DOHH2 (cell line): Measurements from ENCODE around the gene SLC15A4.
A peak's percentile ranks its signal among the peaks of the same experiment; 100 is the strongest.
"Not testable (repeated sequence)": the region's sequence is repeated elsewhere in the genome, so short reads cannot be mapped to it uniquely, and the experiment has no call there.

Experiments used
- H3F3A ChIP-seq: fragments of 200-600 bp; sonication (generic), shearing (Covaris generic); 2 replicates; pipeline ENCODE4 v1.6.0; 2016; ENCODE audit warnings: antibody characterized with exemption, mild to moderate bottlenecking; ENCODE audit not compliant: control insufficient read depth, insufficient read depth
- H3K27ac ChIP-seq: fragments of 200-600 bp; sonication (generic); 2 replicates; pipeline ENCODE4 v1.5.1; 2014; ENCODE audit warnings: low read depth, mild to moderate bottlenecking, low read length, moderate library complexity
- H3K27me3 ChIP-seq: fragments of 200-600 bp; sonication (generic); 2 replicates; pipeline ENCODE4 v1.6.1; 2014; ENCODE audit warnings: mild to moderate bottlenecking, low read length, mixed read lengths; ENCODE audit not compliant: control insufficient read depth
- H3K36me3 ChIP-seq: fragments of 200-600 bp; sonication (generic); 2 replicates; pipeline ENCODE4 v1.6.1; 2014; ENCODE audit warnings: mild to moderate bottlenecking, low read length, moderate library complexity, mixed read lengths; ENCODE audit not compliant: control insufficient read depth
- H3K4me1 ChIP-seq: fragments of 200-600 bp; sonication (generic); 2 replicates; pipeline ENCODE4 v1.6.1; 2014; ENCODE audit warnings: mild to moderate bottlenecking, low read length, mixed read lengths; ENCODE audit not compliant: control insufficient read depth
- H3K4me2 ChIP-seq: fragments of 200-600 bp; sonication (generic); 2 replicates; pipeline ENCODE4 v1.6.0; 2014; ENCODE audit warnings: mild to moderate bottlenecking, low read length, moderate library complexity
- H3K4me3 ChIP-seq: fragments of 200-600 bp; sonication (generic); 2 replicates; pipeline ENCODE4 v1.5.1; 2014; ENCODE audit warnings: mild to moderate bottlenecking, low read length, mixed read lengths
- H3K79me2 ChIP-seq: fragments of 200-600 bp; sonication (generic); 2 replicates; pipeline ENCODE4 v1.6.1; 2014; ENCODE audit warnings: mild to moderate bottlenecking, low read length, mixed read lengths; ENCODE audit not compliant: control insufficient read depth
- H3K9me2 ChIP-seq: fragments of 200-600 bp; sonication (generic); replicated peaks from 2 replicates; pipeline ENCODE4 v1.6.1; 2014; ENCODE audit warnings: mild to moderate bottlenecking, low read length, mixed read lengths; ENCODE audit not compliant: control insufficient read depth
- H3K9me3 ChIP-seq: fragments of 200-600 bp; sonication (generic); 2 replicates; pipeline ENCODE4 v1.6.1; 2014; ENCODE audit warnings: antibody characterized with exemption, low read length, mixed read lengths; ENCODE audit not compliant: control insufficient read depth, insufficient read depth
- H4K20me1 ChIP-seq: fragments of 200-600 bp; sonication (generic); 2 replicates; pipeline ENCODE4 v1.6.0; 2014; ENCODE audit warnings: low read depth, mild to moderate bottlenecking, antibody characterized with exemption, low read length, moderate library complexity; ENCODE audit not compliant: control insufficient read depth, insufficient read depth
- EZH2phosphoT487 ChIP-seq: fragments of 200-600 bp; sonication (generic); IDR thresholded peaks from 2 replicates; pipeline ENCODE4 v1.6.1; 2017; ENCODE audit warnings: borderline replicate concordance, mild to moderate bottlenecking, antibody characterized with exemption, low read length, moderate library complexity, mixed read lengths
- TF ChIP-seq, protein P1 (sequence below): fragments of 200-600 bp; sonication (generic); IDR thresholded peaks from one replicate; pipeline ENCODE4 v1.5.1; 2014; ENCODE audit warnings: antibody characterized with exemption, mild to moderate bottlenecking, low read depth, low read length; ENCODE audit not compliant: poor library complexity, severe bottlenecking

Gene SLC15A4

DNA sequence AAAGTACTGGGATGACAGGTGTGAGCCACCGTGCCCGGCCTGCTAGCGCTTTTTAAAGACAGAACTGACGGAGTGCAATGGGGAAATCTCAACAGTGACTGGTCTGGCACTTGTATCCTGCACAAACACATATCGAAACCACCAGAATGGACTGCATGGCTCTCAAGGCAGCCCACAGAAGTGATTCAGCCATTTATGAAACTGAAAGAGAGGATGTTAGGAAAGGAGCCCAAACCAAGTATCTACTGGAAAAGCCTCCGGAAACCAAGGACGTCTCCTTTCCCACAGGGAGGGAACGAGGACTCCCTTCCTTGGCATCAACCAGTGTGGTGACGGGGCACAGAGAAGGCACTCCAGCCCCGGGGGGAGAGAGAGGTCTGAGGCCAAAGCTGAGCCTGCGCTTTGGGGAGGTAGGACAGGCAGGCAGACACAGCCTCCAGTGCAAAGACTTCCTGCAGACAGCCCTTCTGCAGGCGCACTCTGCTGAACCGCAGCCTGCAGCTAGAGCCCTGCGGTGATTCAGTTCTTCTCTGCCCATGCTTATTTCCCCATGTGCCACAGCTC is 16.5 kb downstream of the SLC15A4 start:
- H3K9me2 ChIP-seq, result no peaks in the 10 kb centered on the region
- peaks cover 96% of the 10 kb centered on the region for H3K36me3 ChIP-seq
- TF ChIP-seq, protein P1, sequence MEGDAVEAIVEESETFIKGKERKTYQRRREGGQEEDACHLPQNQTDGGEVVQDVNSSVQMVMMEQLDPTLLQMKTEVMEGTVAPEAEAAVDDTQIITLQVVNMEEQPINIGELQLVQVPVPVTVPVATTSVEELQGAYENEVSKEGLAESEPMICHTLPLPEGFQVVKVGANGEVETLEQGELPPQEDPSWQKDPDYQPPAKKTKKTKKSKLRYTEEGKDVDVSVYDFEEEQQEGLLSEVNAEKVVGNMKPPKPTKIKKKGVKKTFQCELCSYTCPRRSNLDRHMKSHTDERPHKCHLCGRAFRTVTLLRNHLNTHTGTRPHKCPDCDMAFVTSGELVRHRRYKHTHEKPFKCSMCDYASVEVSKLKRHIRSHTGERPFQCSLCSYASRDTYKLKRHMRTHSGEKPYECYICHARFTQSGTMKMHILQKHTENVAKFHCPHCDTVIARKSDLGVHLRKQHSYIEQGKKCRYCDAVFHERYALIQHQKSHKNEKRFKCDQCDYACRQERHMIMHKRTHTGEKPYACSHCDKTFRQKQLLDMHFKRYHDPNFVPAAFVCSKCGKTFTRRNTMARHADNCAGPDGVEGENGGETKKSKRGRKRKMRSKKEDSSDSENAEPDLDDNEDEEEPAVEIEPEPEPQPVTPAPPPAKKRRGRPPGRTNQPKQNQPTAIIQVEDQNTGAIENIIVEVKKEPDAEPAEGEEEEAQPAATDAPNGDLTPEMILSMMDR, result no peak
- TF ChIP-seq EZH2phosphoT487, result no peak
- H3K4me1 ChIP-seq, result peaks cover 92% of the 10 kb centered on the region
- peak overlapping the region; percentile 44 for H3K4me2 ChIP-seq
- no peaks in the 10 kb centered on the region for H3K27me3 ChIP-seq
- H3K27ac ChIP-seq, result peak overlapping the region; percentile 43
- no peaks in the 10 kb centered on the region for H3K9me3 ChIP-seq
- H3K79me2 ChIP-seq, result peaks cover 100% of the 10 kb centered on the region
- H4K20me1 ChIP-seq, result peaks cover 15% of the 10 kb centered on the region; the same call in 1 of the 2 replicates
- peaks cover 24% of the 10 kb centered on the region for H3F3A ChIP-seq
- H3K4me3 ChIP-seq, result peak overlapping the region; percentile 31; the same call in 1 of the 2 replicates

DNA sequence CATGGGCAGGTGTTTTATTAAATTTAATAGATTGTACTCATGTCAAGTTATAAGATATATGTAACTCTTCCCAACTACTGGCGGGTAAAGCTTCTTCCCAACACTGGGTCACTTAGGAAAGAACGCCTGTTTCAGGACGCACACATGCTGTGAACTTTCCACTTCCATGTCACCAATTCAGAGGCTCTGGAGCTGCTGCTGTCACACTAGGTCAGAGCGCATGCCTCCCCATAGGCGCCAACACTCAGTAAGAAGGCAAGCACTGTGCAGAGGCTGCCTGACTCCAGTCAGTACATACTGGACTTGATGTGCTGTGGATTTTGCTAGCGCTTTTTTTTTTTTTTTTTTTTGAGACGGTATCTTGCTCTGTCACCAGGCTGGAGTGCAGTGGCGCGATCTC is 17.2 kb downstream of the SLC15A4 start:
- Histone ChIP-seq H3K36me3 (peaks cover 96% of the 10 kb centered on the region), H4K20me1 (peaks cover 12% of the 10 kb centered on the region; the same call in 1 of the 2 replicates), H3K27ac (no peak overlapping the region)

DNA sequence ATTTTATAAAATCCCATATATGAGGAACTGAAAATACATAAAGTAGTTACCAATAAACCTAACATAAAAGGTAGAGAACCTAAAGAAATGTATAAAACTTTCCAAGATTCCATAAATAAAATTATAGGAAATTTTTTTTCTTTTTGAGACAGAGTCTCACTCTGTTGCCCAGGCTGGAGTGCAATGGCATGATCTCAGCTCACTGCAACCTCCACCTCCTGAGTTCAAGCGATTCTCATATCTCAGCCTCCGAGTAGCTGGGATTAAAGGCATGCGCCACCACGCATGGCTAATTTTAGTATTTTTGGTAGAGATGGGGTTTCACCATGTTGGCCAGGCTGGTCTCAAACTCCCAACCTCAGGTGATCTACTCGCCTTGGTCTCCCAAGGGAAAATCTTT is 18.4 kb downstream of the SLC15A4 start:
- not testable (repeated sequence) for H3K27ac ChIP-seq, H3K9me2 ChIP-seq, H4K20me1 ChIP-seq, H3K27me3 ChIP-seq, H3K9me3 ChIP-seq, H3K4me2 ChIP-seq, H3K4me3 ChIP-seq
- peaks cover 95% of the 10 kb centered on the region for H3K36me3 ChIP-seq
- peaks cover 92% of the 10 kb centered on the region for H3K4me1 ChIP-seq
- peaks cover 100% of the 10 kb centered on the region for H3K79me2 ChIP-seq
- peaks cover 29% of the 10 kb centered on the region for H3F3A ChIP-seq

More for the DNA sequence above, 17.2 kb downstream of the SLC15A4 start:
- Histone ChIP-seq H3K4me2 (no peak overlapping the region), H3K4me1 (peaks cover 92% of the 10 kb centered on the region), H3K9me3 (no peaks in the 10 kb centered on the region), H3K27me3 (no peaks in the 10 kb centered on the region), H3K79me2 (peaks cover 100% of the 10 kb centered on the region), H3K4me3 (no peak overlapping the region), H3F3A (peaks cover 22% of the 10 kb centered on the region), H3K9me2 (no peaks in the 10 kb centered on the region)
- no peak for TF ChIP-seq EZH2phosphoT487
- TF ChIP-seq, protein P1, result no peak

DNA sequence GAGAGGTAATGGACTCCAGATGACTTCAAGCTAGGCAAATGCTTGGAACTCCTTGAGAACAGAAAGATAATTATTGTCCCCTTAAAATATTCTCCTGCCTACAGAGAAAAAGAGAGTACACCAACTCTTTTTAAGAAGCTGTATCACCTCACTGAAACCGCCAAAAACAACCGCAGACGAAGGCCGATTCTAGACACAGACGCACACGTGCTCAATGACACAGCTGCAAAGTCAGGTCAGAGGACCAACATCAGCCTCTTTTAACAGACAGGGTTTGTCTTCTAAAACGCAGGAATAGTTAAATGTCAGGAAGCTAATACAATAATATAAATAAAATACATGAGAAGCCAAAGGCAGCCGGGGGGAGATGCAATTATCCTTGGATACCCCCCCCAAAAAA is 19.0 kb downstream of the SLC15A4 start:
- TF ChIP-seq, protein P1, result no peak
- no peak for TF ChIP-seq EZH2phosphoT487
- peaks cover 97% of the 10 kb centered on the region for H3K79me2 ChIP-seq
- peaks cover 92% of the 10 kb centered on the region for H3K4me1 ChIP-seq
- H4K20me1 ChIP-seq, result peaks cover 1% of the 10 kb centered on the region; the same call in 1 of the 2 replicates
- no peaks in the 10 kb centered on the region for H3K9me2 ChIP-seq
- H3K27ac ChIP-seq, result no peak overlapping the region; the same call in 1 of the 2 replicates
- H3F3A ChIP-seq, result peaks cover 33% of the 10 kb centered on the region
- no peak overlapping the region for H3K4me3 ChIP-seq
- no peaks in the 10 kb centered on the region for H3K9me3 ChIP-seq
- H3K4me2 ChIP-seq, result no peak overlapping the region
- no peaks in the 10 kb centered on the region for H3K27me3 ChIP-seq
- H3K36me3 ChIP-seq, result peaks cover 95% of the 10 kb centered on the region
